Stimulated activated CD4-positive, alpha-beta T cell treated with anti-CD3 and anti-CD28 coated beads, Interleukin-4, amount 100 ng/mL, for 48 hours (primary cell): Measurements from ENCODE around the gene NOL3.

Source experiments
- DNase-seq, 2 donors: peaks; one replicate each; pipeline ENCODE4 v3.0.0-alpha.2; 2020; ENCODE audit warnings: low read depth in 2 of 2

The NOL3 gene

DNA sequence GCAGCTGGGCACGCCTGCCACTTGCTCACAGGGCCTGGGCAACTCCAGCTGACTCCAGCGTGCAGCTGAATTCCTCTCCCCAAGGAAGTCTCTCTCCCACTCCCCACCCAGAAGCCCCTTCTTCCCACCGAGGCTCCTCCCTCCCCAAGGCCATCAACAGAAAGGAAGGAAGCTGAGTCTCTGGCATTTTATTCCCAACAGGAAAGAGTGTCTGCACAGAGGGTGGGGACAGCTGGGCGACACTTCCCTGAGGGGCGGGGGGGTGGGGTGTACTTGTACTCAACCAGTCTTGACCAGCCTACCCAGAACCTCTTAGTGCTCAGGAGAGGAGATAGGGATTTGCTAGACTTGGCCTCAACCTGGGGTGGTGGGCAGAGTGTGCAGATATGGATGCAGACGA lies 19.7 kb downstream of the NOL3 start, which contains the start of gene EXOC3L1:
Gene EXOC3L1, minus strand, starts transcription at position 96 of the 400 bp plus-strand sequence. CDS start 460 bp downstream, outside the sequence.
- DNase-seq = no peak

DNA sequence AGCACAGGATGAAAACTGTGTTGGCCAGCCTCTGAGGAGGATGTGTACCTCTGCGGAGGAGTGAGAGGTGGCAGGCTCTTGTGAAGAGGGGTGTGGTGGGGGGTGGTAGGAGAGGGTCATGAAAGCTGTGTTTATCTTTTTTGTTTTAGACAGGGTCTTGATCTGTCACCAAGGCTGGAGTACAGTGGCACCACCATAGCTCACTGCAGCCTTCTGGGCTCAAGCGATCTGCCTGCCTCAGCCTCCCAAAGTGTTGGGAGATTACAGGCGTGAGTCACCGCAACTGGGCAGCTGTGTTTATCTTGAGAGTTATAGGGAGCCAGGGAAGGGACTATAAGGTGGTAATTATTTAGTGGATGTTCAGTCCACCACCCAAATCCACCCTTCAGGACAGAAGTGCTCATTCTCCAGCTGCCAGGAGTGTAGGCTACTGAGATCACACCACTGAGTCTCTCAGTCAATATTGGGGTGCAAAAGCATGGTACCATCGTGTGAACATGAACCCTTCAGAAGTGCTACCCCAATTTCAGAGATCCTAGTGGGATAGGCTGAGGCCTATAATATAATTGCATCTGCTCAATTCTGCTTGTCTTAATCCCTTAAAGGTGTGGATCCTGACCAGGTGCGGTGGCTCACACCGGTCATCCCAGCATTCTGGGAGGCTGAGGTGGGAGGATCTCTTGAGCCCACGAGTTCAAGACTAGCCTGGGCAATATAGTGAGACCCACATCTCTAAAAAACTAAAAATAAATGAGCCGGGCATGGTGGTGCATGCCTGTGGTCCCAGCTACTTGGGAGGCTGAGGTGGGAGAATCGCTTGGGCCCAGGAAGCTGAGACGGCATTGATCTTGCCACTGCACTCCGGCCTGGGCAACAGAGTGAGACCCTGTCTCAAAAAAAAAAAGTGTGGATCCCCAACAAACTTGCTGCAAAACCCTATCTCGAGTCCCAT lies 20.4 kb downstream of the NOL3 start:
- no peak for DNase-seq

DNA sequence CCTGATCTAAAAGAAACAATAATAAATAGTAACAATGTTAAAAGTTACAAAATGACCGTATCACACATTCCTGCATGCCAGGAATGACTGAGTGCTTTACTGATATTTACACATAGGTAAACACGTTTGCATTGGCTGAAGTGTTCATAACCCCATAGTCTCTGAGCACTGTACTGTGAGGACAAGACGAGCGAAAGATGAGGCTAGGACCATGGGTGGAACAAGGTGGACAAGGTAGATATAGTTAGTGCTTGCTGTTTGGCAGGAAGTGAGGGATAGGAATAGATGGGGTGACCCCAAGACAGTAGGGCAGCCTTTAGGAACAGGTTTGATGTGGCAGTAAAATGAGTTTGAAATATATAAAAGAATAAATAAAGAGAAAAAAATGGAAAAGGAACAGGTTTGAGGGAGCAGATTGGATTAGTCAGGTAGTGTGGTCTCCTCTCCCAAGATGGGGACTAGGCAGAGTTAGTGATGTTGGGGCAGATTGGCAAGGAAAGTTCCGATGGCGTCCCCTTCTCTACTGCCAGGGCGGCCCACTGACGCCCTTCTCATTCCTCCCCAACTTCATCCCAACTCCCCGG lies 21.2 kb downstream of the NOL3 start:
- DNase-seq = no peak

DNA sequence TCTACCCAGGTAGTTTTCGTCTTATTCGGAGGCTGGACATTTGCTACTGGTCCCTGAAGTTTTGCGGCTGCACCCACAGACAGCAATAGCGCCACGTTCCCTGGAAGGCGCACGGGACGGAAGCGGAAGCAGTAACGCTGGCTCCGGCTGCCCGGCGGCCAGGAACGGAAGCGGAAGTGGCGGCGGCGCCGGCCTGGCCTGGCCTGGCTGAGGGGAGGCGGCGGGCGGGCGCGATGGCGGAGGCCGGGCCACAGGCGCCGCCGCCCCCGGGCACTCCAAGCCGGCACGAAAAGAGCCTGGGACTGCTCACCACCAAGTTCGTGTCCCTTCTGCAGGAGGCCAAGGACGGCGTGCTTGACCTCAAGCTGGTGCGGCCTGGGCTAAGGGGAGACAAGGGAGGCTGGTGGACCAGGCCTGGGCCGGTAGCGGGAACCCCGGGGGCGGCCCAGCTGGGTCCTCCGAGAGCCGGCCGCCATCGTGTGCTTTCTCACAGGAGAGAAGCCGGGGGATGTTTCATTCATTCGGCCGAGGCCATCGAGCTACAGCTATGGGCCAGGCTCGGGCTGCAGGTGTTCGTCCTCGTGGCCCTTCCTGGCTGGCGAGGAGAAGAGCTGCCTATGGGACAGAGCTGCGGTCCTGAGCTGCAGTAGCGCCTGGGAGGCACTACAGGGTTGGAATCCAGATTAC lies 21.8 kb downstream of the NOL3 start, which contains the start of gene E2F4:
Gene E2F4, plus strand, starts transcription at position 161 of the 687 bp plus-strand sequence. Its CDS starts 73 bp downstream, at position 234.
- peak; percentile 80 to 88 for DNase-seq

DNA sequence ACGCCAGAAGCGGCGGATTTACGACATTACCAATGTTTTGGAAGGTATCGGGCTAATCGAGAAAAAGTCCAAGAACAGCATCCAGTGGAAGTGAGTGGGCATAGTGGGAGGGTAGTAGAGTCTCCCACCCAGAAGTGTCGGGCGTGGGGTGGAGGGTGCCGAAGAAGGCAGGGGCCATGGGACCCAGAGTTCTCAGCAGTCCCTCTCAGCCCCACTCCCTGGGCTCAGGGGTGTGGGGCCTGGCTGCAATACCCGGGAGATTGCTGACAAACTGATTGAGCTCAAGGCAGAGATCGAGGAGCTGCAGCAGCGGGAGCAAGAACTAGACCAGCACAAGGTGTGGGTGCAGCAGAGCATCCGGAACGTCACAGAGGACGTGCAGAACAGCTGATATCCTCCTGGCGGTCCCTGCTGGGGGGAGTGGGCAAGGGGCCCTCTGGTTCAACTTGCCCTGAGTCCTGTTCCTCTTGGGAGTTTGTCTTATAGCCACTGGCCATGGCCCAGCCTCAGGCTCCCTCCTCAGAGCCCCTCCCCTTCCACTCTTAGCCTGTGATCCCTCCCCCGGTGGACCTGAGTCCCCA lies 22.5 kb downstream of the NOL3 start:
- DNase-seq = no peak

DNA sequence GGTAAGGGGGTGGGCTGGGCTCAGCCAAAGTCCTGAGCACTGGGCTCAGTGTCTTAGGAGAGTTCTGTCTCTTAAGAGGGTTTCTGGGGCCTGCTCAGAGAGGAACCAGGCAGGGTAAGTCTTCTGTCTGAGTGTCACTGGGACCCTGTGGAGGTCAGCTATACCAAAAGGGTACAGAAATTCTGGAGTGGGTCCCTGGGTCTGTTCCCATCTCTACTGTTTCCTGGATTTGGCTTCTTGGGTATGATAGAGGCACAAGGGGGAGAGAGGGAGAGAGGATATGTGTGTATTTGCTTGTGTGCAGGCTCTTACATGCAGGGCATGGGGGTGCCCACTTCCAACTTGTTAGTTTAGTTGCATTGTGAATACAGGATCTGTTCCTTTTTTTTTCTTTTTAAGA lies 23.2 kb downstream of the NOL3 start:
- no peak for DNase-seq

DNA sequence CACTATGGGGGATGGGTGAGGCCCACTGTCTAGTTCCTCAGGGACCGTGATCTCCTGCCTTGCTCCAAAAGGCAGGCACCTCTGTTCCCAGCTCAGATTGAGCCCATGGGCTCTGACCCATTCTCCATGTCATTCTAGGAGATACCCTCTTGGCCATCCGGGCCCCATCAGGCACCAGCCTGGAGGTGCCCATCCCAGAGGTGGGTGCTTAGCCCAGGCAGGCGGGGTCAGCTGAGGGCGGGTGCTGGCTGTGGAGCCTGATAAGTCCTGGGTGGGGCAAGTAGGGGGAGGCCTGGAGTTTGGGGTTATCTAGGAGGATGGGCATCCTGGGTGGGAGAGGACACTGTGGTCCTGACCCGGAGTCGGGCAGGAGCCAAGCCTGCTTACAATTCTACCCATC lies 23.9 kb downstream of the NOL3 start:
- no peak for DNase-seq

DNA sequence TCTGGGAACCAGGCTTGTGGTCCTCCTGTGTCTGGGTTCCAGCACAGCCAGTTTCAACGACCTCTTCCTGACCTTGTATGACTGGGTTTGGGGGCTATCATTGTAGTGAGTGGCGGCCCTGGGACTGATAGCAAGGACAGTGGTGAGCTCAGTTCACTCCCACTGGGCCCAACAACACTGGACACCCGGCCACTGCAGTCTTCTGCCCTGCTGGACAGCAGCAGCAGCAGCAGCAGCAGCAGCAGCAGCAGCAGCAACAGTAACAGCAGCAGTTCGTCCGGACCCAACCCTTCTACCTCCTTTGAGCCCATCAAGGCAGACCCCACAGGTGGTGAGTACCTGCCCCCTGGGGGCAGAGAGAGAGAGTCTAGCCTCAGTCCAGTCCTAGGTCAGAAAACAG lies 25.3 kb downstream of the NOL3 start:
- DNase-seq = no peak

DNA sequence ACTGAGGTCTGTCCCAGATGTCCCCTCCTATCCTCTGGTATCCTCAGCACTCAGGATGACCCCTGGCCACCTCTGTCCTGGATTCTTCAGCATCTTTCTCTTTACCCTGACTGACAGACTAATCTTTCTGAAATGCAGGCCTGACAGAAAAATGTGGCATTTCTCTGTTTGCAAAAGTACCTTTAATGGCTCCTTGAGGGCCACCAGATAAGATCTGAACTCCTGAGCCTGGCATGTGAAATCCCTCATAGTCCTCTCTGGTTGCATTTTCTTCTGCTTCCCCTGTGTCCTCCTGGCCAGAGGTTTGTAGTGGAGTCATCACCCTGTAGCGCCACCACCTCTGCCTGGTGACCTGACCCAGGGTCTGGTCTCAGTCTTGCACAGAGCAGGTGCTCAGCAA lies 26.5 kb downstream of the NOL3 start:
- DNase-seq = no peak

DNA sequence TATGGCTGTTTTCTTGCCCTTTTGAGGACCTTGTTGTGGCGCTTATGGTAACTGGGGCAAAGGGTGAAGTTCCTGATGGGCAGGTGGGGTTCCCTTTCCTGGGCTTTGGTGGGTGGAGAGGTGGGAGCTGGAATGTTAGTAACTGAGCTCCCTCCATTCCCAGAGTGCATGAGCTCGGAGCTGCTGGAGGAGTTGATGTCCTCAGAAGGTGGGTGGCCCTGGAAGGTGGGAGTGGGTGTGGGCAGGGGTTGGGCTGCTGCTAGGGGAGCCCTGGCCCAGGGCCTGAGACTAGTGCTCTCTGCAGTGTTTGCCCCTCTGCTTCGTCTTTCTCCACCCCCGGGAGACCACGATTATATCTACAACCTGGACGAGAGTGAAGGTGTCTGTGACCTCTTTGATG lies 27.4 kb downstream of the NOL3 start:
- no peak for DNase-seq

DNA sequence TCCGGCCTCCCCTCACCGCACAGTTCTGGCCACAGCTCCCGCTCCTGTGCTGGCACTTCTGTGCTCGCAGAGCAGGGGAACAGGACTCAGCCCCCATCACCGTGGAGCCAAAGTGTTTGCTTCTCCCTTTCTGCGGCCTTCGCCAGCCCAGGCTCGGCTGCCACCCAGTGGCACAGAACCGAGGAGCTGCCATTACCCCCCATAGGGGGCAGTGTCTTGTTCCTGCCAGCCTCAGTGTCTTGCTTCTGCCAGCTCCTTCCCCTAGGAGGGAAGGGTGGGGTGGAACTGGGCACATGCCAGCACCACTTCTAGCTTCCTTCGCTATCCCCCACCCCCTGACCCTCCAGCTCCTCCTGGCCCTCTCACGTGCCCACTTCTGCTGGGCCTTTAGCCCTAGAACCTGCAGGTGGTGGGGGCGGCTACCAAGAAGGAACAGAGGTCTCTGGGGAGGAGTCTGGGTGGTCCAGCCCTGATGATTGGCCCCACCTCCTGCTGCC lies 27.9 kb downstream of the NOL3 start:
- DNase-seq = no peak

DNA sequence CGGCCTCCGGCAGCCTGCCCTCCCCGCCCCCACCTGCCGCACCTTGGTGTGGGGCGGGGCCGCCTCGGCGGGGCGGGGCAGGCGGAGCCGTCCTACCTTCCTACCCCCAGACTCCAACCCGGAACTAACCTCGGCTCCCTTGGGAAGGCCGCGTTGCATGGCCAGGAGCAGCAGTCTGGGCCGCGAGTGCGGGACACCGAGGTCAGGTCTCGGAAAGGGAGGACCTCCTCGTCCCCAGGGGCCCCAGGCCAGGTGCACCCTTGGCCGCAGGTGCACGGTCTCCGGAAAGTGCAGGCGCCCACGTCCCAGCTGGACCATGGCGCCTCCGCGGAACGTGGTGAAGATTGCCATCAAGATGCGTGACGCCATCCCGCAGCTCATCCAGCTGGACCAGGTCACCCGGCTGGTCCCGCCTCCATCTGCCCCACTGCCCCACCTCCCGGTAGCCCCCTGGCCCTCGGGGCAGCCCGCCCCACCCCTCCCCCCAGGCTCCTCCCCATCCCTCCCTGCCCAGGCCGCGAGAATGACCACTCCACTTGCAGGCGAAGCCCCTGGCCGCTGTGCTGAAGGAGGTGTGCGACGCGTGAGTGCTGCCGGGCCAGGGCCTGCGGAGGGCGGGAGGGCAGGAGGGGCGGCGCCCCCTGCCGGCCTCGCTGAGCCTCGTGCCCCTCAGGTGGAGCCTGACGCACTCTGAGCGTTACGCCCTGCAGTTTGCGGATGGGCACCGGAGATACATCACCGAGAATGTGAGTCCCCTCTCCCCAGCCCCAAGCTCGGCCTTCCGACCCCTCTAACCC lies 28.9 kb downstream of the NOL3 start, which contains the start of gene ELMO3:
Gene ELMO3, plus strand, starts transcription at position 121 of the 797 bp plus-strand sequence. Its CDS starts 196 bp downstream, at position 317.
- no peak for DNase-seq

DNA sequence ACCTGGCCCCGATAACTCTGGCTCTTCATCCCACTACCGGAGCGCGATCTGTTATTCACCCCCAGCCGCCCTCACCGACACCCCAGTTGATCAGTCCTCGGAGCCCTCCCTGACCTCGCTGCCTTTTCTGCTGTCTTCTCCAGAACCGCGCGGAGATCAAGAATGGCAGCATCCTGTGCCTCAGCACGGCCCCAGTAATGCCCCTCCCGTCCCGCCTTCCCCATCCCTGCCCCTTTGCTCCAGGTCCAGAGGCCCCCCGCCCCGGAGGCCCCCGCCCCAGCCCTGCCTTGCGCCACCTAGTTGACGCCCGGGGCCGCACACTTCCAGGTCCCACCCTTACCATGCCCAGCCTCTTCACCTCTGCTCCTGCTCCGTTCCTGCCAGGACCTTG lies 29.5 kb downstream of the NOL3 start:
- no peak for DNase-seq

DNA sequence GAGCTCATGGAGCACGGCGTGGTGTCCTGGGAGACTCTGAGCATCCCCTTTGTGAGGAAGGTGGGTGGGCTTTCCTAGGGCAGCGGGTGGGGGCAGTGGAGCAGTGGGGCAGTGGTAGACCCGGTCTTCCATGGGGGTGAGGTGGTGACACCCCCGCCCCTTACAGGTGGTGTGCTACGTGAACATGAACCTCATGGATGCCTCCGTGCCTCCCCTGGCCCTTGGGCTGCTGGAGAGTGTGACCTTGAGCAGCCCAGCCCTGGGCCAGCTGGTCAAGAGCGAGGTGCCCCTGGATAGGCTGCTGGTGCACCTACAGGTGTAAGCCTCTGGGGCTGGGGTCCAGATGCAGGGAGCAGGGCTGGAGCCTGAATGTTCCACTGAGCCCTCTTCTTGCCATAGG lies 30.2 kb downstream of the NOL3 start:
- no peak for DNase-seq

DNA sequence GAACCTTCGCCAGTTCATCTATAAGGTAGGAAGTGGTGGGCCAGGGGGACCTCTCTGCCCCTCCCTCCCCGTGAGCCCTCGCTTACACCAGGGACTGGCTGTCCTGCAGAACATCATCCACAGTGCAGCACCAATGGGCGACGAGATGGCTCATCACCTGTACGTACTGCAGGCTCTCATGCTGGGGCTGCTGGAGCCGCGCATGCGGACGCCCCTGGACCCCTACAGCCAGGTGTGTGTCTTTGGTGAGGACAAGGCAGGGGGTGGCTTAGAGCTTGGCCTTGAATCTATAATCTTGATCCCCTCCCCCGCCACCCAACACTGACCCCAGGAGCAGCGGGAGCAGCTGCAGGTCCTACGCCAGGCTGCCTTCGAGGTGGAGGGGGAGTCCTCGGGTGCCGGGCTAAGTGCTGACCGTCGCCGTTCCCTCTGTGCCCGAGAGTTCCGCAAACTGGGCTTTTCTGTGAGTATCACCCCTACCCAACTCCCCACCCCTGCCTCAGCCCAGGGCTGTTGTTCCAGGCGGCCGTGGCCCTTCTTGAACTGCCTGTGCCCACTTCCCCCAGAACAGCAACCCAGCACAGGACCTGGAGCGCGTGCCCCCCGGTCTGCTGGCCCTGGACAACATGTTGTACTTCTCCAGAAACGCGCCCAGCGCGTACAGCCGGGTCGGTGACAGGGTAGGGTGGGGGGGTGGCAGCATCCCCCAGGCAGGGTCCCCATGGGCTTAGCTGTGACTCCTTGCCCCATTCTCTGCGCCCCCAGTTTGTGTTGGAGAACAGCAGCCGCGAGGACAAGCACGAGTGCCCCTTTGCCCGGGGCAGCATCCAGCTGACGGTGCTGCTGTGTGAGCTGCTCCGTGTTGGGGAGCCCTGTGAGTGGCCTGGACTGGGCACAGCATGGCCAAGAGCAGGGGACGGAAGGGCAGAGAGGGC lies 31.3 kb downstream of the NOL3 start:
- DNase-seq = no peak

DNA sequence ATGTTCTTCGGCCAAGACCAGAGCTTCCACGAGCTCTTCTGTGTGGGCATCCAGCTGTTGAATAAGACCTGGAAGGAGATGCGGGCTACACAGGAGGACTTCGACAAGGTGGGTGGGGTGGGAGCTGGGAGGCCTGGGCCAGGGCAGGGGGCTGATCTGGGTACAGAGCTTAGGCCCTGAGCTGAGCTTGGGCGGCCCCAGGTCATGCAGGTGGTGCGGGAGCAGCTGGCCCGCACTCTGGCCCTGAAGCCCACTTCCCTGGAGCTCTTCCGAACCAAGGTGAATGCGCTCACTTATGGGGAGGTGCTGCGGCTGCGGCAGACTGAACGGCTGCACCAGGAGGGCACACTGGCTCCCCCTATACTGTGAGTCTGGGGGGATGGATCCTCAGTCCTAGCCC lies 32.1 kb downstream of the NOL3 start:
- DNase-seq = no peak

DNA sequence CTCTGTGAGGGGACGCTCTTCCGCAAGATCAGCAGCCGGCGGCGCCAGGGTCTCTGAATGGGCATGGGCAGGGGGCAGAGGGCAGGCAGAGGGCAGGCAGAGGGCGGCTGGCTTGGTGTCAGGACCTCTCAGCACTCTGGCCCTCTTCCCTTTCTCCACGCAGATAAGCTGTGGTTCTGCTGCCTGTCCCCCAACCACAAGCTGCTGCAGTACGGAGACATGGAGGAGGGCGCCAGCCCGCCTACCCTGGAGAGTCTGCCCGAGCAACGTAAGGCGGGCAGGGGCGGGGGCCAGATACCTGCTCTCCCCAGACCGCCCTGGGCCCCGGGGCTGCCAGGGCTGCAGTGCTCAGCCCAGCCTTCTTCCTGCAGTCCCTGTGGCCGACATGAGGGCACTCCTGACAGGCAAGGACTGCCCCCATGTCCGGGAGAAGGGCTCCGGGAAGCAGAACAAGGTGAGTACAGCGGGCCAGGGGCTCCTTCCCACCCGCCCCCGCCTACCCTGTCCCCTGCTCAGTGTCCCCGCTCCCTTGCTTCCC lies 32.7 kb downstream of the NOL3 start:
- DNase-seq = no peak

DNA sequence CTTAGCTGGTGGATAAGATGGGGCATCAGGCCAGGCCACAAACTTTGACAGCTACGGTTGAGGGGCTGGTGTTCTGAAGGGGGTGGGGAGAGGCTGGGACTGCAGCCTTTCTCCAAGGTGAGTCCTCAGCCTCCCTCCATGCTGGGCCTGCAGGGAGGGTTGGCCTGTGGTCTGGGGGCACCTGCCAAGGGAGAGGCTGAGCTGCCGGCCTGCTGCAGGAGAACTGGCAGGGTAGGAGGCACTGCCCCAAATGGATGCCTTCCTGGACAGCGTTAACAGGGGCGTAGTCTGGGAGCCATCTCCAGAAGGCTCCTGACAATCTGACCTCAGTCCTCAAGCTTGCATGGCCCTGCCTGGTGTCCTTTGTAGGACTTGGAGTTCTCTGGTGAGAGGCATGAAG lies 33.7 kb downstream of the NOL3 start:
- DNase-seq = no peak

DNA sequence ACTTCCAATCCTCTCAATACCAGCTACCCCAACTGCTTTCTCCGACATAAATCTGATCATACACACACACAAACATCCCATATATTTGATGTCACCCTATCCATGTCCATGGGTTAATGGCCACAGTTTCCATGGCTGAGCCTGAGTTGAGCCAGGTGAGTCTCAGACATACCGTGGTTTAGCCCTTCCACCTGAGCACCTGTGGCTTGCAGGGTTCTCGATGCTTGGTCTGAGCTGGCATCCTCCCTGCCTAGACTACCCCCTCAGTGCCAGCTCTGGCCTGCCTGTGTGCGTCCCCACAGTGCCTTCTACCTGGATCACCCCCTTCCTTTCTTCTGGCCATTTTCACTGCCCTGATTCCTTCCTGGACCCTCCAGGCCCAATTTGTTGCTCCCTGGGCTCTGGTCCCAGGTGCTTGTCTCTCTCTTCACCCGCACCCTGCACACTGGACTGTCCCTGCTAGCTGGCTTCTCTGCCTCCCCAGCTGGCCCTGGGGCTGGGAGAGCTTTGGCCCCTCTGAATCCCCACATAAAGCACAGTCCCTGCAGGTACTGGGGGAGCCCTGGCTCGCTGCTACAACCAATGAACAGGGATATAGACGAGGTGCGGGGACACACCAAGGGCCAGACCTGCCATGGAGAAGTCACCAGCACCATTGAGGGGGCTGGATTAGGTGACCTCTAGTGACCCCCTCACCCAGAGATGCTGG lies 35.9 kb downstream of the NOL3 start:
- no peak for DNase-seq
